Adrenal gland (tissue), 12 donors: ENCODE results near the gene DNAAF2. TPM values are rescaled to one million over a fixed set of nuclear protein-coding genes. Genes with fewer than 3 reads are reported as not detected.

Experiments used
- DNase-seq, 7 donors: peaks; one replicate each; pipeline ENCODE4 v3.0.0-alpha.2; 2019 to 2020
- H3K27ac ChIP-seq, 5 donors: fragments of 200-600 bp; sonication (generic) in 4 of 5; 1 replicate in 3 of 5; 2 replicates in 2 of 5; pipeline versions ENCODE4 v1.5.1 to v1.8.0; 2016 to 2020; ENCODE audit warnings: mild to moderate bottlenecking in 1 of 5
- H3K27me3 ChIP-seq: fragments of 200-600 bp; 2 replicates; pipeline ENCODE4 v1.8.0; 2021
- H3K36me3 ChIP-seq, 2 donors: fragments of 200-600 bp; replicated peaks in 1 of 2; 1 replicate in 1 of 2; 2 replicates in 1 of 2; pipeline versions ENCODE4 v1.5.1 to v1.8.0; 2018 to 2022
- H3K4me1 ChIP-seq, 2 donors: fragments of 200-600 bp; replicated peaks in 1 of 2; 1 replicate in 1 of 2; 2 replicates in 1 of 2; pipeline versions ENCODE4 v1.5.1 to v1.8.0; 2018 to 2021
- H3K4me3 ChIP-seq, 4 donors: fragments of 200-600 bp; sonication (generic) in 3 of 4; one replicate each; pipeline ENCODE4 v1.5.1; 2016 to 2018
- H3K9me3 ChIP-seq, 3 donors: fragments of 200-600 bp; sonication (generic) in 1 of 3; replicated peaks in 1 of 3; 1 replicate in 2 of 3; 2 replicates in 1 of 3; pipeline versions ENCODE4 v1.5.1 to v1.8.0; 2016 to 2021
- CTCF ChIP-seq, 6 experiments: fragments of 450-650 bp in 4 of 6; fragments of 200-600 bp in 2 of 6; sonication (generic) in 1 of 6; IDR thresholded peaks; 1 replicate in 5 of 6; 2 replicates in 1 of 6; pipeline versions ENCODE4 v1.5.1 to v1.8.0; 2016 to 2021; ENCODE audit warnings: antibody characterized with exemption in 6 of 6, mild to moderate bottlenecking in 2 of 6, moderate library complexity in 1 of 6
- POLR2A ChIP-seq, 2 donors: fragments of 450-650 bp; IDR thresholded peaks; one replicate each; pipeline ENCODE4 v1.6.1; 2017; ENCODE audit warnings: antibody characterized with exemption in 2 of 2, mild to moderate bottlenecking in 2 of 2, moderate library complexity in 1 of 2
- WGBS, 4 donors: extraction: QIAGEN DNeasy Blood & Tissue Kit in 2 of 4; methylation state at CpG; one replicate each; pipeline versions ENCODE4 v1.1.5 to v1.1.7; 2013 to 2017; 5-methylcytosine and 5-hydroxymethylcytosine counted together
- intact Hi-C, 2 donors: fragments of 100-400 bp; cut with DNase I; formaldehyde crosslinking; loops; one replicate each; pipeline versions ENCODE4 v1.14.1 to v1.15.0; 2022 to 2023
- polyA plus RNA-seq, 3 donors: library from polyadenylated mRNA; stranded (reverse); fragments of 200-250 nt in 2 of 3; fragments of 350-450 nt in 1 of 3; fragmentation: Illumina TruSeq in 1 of 3; extraction: RNeasy Lipid Tissue Mini Kit (QIAGEN cat#74804) in 1 of 3; gene quantifications; one replicate each; pipeline ENCODE4 v1.2.3, GENCODE V29; 2013 to 2014
- total RNA-seq, 9 donors: library from RNA; depleted of rRNA in 4 of 9; stranded (reverse); fragments of >200 nt in 4 of 9; fragments of 120-200 nt in 1 of 9; fragmentation: NEBNext Ultra II Directional in 1 of 9; extraction: Animal tissue kit (Norgen Biotek cat#: 25700) in 1 of 9; gene quantifications; one replicate each; pipeline versions ENCODE4 v1.1.0 to v1.2.4, GENCODE V29; 2013 to 2023
- donor health status: healthy with polysubstance abuse.
- donor health status: Bipolar disorder and iron deficiency.
- donor health status: DM: yes; HTN: yes; CAD: no.
- donor health status: DM: no; HTN: no; CAD: no.
- donor health status: DM: no; HTN: no; CAD: no.
- donor health status: DM: yes; HTN: yes; CAD: no.

Gene DNAAF2
- total and polyA plus RNA-seq, 12 donors: 4.2 to 11.7 (median 7.3) TPM

GRCh38 chr14:49653508-49653907, 18.5 kb upstream of the DNAAF2 start:
- intact Hi-C loops: no loop called here
- no peak overlapping the region for H3K27ac ChIP-seq
- no peak for TF ChIP-seq POLR2A (IDR thresholded peaks at IDR 0.05)
- no peak for TF ChIP-seq CTCF (IDR thresholded peaks at IDR 0.05)
- no peaks in the 10 kb centered on the region for H3K4me1 ChIP-seq
- no peaks in the 10 kb centered on the region for H3K27me3 ChIP-seq
- H3K36me3 ChIP-seq: no peaks in the 10 kb centered on the region
- 93 to 98% (median 97%) methylated on average over 6 of the region's 6 CpGs for WGBS, 4 donors
- DNase-seq: no peak
- no peak overlapping the region for H3K4me3 ChIP-seq
- H3K9me3 ChIP-seq: no peaks in the 10 kb centered on the region

DNA sequence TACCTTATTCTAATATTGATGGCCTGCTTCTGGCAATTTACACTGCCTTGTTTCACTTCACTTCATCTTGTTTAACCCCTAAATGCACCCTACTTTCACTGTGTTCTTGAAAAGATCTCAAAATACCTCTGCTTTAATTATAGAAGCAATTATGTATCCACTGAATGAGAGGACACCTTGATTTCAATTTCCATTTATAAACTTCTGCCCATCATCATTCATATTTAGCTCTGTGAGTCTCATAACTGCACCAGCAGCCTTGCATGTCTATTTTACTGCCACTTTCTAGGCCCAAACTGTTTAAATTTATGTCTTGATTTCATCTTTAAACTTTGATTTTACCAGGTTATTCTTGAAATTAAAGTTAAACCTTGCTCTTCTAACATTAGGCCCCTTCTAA, 7.1 kb upstream of the DNAAF2 start:
- Histone ChIP-seq H3K27ac (peak overlapping the region in 1 of 5 donors; percentile 57), H3K36me3 (peaks cover 0 to 5% of the 10 kb centered on the region in 2 donors), H3K9me3 (no peaks in the 10 kb centered on the region), H3K27me3 (no peaks in the 10 kb centered on the region), H3K4me3 (no peak overlapping the region), H3K4me1 (peaks cover 18 to 23% of the 10 kb centered on the region in 2 donors)
- intact Hi-C loops: no loop called here
- DNase-seq: no peak
- TF ChIP-seq CTCF (IDR thresholded peaks at IDR 0.05) (no peak), POLR2A (IDR thresholded peaks at IDR 0.05) (no peak)

GRCh38 chr14:49641697-49642129, 6.7 kb upstream of the DNAAF2 start:
- peak in 1 of 7 donors; percentile 79 for DNase-seq
- TF ChIP-seq CTCF (IDR thresholded peaks at IDR 0.05) (no peak), POLR2A (IDR thresholded peaks at IDR 0.05) (no peak)
- intact Hi-C loops: no loop called here
- WGBS, 4 donors: 70 to 76% (median 74%) methylated on average over 8 of the region's 8 CpGs
- Histone ChIP-seq H3K36me3 (peaks cover 0 to 5% of the 10 kb centered on the region in 2 donors), H3K27me3 (no peaks in the 10 kb centered on the region), H3K9me3 (no peaks in the 10 kb centered on the region), H3K4me1 (peaks cover 18 to 26% of the 10 kb centered on the region in 2 donors), H3K27ac (peak overlapping the region in 2 of 5 donors; percentile 16 to 57), H3K4me3 (no peak overlapping the region)

GRCh38 chr14:49640540-49641417, 5.7 kb upstream of the DNAAF2 start:
- H3K27me3 ChIP-seq: no peaks in the 10 kb centered on the region
- peak overlapping the region; percentile 16 to 68 (median 55) for H3K27ac ChIP-seq
- no peaks in the 10 kb centered on the region for H3K9me3 ChIP-seq
- peaks cover 18 to 35% of the 10 kb centered on the region in 2 donors for H3K4me1 ChIP-seq
- peaks cover 0 to 5% of the 10 kb centered on the region in 2 donors for H3K36me3 ChIP-seq
- intact Hi-C loops: no loop called here
- peak in 3 of 7 donors; percentile 47 to 64 (median 54) for DNase-seq
- TF ChIP-seq CTCF (IDR thresholded peaks at IDR 0.05) (no peak), POLR2A (IDR thresholded peaks at IDR 0.05) (peak in 1 of 2 donors; percentile 67)
- H3K4me3 ChIP-seq: no peak overlapping the region
- 73 to 85% (median 81%) methylated on average over 7 of the region's 7 CpGs for WGBS, 4 donors
